SIG-M5 treated with dmso at 0.1 percent for 504 hours (cell line): ENCODE measurements around the gene MAD1L1.

ENCODE experiments used
- DNase-seq: peaks from one replicate; lab custom pipeline; 2025; ENCODE audit not compliant: unreplicated experiment; lab: John Stamatoyannopoulos, UW

MAD1L1 gene

DNA sequence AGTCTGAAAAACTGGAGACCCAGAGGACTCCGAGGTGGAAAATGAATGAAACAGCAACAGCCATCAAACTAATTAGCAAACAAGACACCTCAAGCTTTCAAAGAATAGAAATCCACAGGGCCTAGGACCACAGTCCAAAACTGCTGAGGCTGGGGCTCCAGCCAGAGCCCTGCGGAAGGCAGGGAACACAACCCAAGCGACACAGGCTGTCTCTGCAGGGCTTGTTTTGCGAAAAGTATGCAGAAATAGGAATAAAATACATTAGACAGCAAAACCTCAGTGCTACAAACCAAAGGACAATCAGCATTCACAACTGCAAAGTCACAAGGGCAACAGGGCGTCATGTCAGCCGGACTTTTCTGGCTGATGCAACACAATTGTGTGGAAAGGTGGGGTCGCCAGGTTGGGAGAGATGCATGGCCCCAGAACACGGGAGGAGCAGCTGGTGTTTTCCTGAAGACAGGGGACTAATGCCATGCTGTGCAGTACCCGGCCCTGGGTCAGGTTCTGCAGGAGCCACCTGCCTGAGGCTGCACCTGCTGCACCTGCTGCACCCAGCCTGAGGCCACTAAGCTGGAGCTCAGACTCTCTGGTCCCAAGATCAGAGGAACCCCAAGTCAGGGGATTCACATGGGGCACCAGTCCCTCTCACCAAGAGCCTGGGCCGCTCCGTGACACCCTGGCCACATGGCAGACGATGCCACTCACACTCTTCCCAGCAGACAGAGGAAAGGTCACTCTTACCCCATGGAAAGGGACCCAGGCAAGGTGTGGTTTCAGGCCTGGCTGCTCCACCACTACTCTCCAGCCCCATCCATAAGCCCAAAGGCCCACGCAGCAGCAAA, 74.2 kb downstream of the MAD1L1 start:
- DNase-seq = no peak

DNA sequence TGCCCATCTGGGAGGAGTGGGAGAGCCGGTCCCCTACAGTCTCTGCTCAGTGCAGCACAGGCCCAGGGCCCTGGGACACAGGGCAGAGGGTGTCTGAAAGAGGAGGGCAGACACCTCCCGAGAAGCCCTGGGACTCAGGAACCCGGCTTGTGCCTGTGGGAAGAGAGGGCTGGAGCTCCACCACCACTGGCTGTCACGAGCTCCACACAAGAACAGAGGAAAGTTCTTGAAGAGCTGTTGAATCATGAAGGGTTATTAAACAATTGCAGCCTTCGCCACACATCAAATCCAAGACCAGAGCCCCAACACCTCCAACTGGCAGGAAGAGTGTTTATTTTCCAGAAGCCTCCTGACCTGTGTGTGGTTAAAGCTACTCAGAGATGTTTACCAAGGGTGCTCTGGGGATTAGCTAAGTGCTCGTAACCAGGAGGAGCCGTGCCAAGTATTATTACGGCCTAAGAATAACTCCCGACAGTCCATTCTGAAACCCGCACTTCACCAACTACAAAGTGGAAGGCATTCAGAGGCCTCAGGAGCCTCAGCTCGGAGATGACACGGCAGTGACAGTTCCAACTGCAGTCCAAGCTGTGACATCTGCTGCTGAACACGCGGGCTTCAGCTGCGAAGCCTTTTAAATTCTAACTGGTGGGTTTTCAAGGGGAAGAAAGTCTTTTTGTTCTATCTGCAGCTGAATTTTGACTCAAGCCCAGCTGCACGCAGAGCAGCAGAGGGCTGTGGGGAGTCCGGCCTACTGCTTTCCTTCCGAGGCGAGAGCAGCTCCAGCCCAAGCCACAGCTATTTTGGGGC, 75.1 kb downstream of the MAD1L1 start:
- DNase-seq = no peak

DNA sequence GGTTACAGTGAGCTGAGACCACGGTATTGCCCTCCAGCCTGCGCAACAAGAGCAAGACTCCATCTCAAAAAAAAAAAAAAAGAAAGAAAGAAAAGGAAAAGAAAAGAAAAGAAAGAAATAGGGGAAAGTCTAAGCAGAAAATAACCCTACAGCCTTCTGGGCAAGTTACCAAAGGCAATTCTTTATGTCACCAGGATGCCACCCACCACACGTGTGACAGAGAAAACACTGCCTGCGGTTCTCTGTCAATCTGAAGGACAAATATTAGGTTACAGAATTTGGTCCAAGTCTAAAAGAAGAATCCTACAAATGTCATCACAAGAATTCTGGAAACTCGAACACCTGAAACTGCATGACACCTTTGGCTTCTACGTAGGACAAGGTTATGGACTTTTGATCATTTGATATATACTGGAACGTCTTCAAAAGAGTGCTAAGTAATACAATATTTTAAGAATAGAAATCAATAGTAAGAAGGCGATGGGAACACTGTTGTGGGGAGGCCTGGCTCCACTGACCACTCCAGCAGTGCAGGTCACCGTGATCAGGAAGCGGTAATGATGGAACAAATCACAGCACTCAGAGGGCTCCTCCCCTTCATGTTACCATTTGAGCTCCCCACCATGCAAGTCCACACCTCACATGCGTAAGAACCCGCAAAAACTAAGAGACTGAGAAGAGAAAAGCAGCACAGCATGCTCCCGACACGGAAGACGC, 75.8 kb downstream of the MAD1L1 start:
- DNase-seq = no peak

DNA sequence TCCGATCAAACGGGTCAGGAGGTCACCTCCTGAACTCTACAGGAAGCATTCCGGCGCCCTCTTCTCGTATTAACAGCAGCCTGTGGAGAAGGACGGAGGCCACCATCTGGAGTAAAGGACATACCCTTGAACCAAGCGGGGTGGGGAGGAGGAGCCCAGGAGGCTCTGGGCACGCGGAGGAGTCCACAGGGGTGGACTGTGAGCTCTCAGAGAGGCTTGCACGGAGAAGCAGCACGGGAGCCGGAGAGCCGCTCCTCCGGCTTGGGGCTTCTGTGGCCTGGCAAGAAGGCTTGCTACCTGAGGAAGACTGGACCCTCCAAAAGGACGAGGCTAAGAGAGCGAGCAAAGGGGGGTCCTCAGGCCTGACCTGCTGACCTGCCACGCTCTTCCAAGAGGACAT, 77.9 kb downstream of the MAD1L1 start:
- no peak for DNase-seq

DNA sequence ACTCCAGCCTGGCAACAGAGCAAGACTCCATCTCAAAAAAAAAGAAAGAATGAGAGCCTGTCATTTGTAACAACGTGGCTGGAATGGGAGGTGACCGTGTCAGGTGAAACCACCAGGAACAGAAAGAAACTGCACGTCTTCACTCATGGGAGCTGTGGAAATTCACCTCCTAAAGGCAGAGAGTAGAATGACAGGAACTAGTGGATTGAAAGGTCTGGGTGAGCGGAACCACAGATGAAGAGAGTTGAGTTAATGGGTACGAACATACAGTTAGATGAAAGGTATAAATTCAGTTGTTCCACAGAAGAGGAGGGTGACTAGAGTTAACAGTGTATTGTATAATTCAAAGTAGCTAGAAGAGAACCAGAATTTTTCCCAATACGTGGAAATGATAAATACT, 78.6 kb downstream of the MAD1L1 start:
- peak; percentile 5 for DNase-seq

DNA sequence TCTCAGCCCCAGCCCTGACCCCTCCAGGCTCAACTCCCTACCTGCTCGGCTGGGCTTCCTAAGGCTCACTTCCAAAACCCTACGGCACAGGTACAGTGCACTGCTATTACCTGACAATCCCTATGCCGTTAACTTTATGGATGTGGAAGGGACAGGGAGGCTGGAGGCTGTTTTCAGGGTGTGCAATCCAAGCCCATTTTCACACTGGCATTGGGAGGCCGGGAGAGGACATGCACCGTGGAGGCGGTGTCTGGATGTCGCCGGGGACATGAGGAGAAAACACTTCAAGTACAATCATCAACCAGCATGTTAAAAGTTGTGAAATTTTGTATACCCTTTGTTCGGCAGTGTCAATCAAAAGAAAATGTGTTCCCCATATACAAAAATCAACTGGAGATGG, 80.1 kb downstream of the MAD1L1 start:
- DNase-seq = no peak

DNA sequence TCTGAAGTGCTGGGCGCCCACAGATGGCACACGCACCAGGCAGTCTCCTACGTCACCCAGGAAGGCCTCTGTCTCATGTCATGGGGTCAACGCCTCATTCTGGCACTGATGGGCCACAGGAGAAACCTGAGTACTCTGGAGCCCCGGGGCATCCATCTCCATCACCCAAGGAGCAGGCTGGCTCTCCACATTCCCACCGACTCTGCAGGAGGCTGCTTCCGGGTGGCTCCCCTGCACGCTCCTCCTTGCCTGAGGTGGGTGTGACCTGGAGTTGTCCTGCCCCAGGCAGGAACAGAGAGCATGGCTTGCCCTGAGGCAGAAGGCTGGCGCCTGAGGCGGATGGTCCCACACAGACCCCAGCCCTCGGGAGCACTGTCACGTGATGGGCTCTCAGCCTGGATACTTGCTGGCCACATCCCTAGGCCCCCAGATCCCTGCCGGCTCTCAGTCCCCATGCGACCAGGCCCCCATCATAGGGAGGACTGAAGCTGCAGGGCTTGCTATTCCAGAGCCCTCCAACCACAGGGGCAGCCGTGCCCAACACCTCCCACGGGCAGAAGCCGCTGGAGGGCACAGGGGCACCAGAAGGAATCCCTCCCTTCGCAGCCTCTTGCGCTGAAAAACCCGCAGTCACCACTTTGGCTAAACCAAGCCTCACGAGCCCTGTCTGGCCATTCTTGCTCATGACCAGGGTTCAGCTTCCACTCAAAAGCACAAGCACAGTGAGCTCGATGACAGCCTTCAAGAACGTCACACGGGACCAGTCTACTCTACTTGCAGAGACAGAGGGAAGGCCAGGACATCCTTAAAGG, 80.7 kb downstream of the MAD1L1 start:
- DNase-seq = no peak

DNA sequence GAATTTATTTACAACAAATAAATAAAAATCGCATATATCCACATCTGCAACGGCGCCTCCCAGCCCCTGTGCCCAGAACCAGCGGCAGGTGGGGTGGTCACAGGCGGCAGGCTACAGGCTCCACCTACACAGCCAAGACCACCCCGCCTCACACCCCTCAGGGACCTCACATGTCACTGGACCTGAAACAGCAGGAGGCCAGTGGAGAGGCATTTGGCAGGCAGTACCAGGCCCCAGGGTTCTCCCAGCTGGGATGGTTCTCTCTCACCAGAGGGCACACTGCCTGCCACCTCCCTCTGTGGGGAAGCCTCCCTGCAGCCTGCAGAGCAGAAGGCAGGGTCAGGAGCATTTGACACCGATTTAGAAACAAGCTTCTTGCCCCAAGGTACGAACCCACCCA, 81.5 kb downstream of the MAD1L1 start:
- no peak for DNase-seq

DNA sequence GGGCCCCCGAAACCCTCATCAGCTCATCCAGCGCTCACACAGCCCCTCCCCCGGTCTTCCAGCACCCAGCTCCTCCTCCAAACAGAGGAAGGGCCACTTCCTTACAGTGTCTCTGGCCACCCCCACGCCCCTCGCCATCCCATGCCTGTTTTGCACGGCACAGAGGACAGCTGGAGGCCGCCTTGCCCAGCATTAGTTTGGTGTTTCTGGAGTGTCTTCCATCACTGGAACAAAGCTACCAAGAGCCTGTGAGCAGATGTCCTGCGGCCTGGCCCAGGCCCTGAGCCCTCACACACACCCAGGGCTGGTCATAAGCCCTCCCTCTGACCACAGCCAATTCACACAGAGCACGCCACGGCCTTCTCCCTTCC, 82.3 kb downstream of the MAD1L1 start:
- DNase-seq = no peak

DNA sequence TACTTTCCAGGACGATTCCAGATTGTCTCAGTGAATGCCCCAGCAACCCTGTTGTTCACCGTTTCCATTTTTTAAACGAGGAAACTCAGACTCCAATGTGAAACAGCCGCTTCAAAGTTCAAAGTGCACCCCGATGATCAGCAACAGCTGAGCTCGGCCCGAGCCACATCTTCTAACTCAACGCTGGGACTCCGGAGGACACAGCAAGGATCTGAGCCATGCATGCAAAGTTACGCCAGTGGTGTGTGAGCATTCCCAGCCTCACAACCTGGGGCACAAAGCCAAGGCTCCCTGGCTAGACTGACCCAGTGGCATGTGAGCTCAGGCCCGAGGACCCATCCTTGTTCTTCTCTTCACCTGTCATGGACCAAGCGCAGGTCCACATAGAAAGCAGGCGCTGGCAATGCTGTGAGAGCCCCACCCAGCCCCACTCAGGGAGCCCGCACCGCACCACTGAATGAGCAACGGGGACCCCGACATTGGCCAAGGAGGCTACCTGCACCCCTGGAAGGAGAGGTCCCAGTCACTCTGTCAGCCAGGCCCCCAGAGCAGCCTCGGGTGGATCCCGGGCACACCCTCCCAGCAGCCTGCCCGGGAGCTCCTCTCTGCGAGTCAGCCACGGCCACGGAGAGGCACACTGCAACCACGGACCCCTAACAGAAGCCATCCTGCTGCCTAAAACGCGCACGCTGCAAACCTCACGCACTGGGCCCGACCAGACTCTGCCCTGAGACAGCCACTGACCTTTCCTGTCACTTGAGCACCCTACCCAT, 82.9 kb downstream of the MAD1L1 start:
- DNase-seq = no peak

DNA sequence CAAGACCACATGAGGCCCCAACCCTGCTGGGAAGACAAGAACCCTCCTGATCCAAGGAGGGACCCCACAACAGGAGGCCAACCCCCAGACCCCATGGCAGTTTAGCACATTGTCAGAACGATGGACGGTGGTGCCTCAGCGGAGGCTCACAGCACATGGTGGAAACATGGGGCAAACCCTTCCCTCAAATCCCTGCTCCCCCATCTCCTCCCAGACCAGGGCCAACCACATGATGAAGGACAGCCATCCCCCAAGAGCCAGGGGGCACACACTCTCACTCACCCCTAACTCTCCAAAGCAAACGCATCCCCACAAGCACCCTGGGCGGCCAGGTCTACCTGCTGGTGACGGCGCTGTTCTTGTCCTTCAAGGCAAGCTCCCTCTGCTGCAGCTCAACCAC, 83.9 kb downstream of the MAD1L1 start:
- no peak for DNase-seq

DNA sequence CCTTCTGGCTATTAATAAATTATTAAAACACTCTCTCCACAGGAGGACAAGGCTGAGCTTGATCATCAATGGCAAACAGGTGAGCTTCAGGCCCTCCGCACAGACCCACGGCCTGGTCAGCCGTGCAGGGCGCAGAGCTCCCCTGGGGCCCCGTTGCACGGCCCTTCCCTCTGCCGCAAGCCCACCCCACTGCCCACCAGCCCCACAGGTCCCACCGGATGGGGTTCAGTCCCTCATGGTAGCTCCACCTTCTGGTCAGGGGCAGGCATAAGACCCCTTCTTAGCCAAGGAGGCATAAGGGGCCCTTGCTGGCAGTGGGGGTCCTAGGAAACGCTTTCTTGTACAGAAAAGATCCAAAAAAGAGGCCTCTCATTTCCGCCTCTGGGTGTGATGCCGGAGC, 84.6 kb downstream of the MAD1L1 start:
- DNase-seq = no peak

DNA sequence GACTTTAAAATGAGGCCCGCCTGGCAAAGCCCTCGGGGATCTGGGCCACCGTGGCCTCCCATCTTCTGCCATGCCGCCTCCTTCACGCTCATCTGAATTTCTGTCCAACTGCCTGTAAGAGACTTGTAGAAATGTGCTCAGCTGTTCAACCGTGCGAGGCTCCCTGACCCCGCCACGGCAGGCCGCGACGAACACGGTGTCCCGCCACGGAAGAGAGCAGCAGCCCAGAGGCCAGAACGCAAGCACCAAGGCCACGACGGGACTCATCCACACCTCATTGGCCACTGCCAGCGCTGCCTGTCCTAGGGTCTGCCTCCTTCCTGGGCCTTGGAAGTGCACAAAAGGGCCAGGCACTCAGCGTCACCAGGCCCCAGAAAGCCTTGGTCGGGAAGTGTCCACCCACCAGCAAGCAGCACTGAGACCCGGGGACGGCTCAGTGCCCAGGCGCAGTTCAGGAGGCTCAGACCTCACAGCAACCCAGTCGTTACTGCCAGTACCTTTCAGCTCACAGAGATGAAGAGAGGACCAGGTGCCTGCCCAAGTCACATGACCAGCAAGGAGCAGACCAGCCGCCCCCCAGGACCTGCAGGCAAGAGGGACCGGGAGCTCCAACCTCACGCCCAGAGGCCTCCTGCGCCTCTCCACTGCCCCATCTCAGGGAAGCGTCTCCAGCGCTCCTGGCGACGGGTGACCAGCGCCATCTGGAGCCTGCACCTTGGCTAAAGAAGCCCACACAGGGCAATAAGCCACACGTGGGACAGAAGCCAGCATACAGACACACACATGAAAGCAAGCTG, 85.9 kb downstream of the MAD1L1 start:
- no peak for DNase-seq

DNA sequence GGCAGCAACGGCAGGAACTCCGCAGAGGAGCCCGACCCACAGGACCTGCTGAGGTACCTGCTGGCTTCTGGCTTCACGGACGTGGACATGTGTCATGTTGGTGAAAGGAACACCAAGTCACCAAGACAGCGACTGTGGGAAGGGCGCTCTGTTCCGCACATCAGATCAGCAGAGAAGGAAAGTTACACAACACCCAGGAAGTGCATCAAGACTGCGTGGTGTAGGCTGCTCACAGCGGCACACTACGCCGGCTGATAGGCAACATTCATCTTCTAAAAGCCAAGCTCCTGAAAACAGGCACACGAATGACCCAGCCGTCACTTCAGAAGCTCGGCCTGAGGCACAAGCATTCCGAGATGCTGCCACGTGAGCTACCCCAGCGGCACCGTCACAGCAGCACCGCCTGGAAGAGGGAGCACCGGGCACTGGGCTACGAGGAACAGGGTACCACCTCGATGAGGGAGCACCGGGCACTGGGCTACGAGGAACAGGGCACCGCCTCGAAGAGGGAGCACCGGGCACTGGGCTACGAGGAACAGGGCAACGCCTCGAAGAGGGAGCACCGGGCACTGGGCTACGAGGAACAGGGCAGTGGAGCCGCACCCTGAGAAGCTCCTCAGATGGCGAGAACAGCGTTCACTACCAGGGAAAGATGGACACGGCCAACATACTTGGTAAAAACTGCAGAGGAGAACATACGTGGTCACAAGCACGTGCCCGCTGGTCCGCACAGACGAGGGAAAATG, 86.7 kb downstream of the MAD1L1 start:
- DNase-seq = no peak

DNA sequence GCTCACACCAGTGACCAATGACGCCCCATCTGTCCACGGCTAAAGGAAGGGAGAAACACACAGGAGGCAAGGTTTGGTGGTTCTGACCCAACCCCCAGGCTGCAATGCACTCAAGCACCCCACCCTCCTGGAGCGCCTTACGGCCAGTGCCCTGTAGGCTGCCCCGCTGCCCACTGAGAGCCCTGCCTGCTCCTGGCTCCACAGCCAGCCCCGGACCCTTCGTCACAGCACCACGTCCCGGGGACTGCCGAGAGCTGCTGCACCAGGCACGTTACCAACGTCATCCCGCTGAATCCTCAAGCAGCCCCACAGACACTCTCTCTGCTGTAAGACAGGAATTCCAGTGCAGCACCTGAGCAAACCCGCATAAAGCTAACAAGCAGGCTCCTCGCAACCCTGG, 87.8 kb downstream of the MAD1L1 start:
- DNase-seq = no peak

DNA sequence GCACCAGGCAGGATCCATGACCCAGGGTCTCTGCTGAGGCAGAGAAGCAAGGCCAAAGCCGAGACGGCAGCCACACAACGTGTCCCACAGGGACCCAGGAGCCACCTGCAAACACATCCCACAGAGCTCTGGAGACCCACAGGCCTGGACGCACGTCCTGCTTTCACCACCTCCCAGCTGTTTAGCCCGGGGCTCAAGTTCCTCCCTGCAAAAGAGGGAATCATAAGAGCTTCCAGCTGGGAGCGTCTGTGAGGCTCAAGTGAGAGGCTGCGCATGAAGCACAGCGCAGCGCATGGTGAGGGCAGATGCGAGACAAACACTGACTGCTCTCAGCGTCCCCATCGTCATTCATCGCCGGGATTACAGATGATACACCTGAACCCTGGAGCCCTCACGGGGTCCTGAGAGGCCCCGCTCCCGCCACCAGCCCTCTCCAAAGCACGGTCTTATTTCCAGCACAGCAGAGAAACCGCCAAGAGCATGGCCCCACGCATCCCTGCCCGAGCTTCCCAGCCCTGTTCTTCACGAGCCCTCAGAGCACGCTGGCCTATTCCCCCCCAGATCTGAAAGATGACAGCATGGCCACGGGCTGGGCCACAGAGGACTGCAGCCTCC, 88.7 kb downstream of the MAD1L1 start:
- no peak for DNase-seq

DNA sequence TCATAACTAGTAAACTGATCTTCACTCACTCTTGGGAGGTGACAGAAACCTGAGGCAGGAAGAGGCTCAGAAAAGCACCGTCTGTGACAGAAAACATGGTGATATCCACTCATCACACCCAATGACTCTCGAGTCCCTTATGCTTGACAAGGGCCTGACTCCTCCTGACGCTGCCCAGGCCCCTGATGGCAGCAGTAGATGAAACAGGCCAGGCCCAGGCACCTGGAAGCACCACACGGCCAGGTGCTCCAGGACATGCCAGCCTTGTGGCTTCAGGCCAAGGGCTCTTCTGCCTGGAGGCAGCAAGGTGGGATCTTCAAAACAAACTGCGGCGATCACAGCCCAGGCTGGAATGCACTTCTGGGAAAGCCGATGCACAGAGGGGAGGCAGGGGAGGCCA, 89.3 kb downstream of the MAD1L1 start:
- DNase-seq = no peak

DNA sequence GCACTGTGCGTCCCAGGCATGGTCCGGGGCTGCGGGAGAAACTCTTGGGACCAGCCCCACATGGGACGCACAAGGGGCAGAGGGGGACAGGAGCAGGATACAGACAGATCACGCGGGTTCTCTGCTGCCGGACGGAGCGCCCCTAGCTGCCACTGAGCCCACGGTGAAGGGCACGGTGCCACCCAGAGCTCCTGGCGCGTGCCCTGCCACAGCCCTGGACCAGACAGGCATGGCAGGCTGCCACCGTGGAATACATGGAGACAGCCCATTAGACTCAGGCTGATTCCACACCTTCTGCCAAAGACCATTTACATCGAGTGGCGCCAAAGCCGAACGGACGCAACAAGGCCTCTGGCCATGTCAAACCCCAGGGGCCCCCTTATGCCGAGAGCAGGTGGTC, 90.4 kb downstream of the MAD1L1 start:
- no peak for DNase-seq
